Neural progenitor cell (in vitro differentiated cells): Measurements from ENCODE around the gene TRAPPC4.

Experiments used
- EZH2 ChIP-seq: fragments of 200-600 bp; sonication (generic); IDR thresholded peaks from 2 replicates; pipeline ENCODE4 v1.6.1; 2017; ENCODE audit warnings: antibody characterized with exemption, mild to moderate bottlenecking, moderate library complexity
- TF ChIP-seq, protein P1 (sequence below): fragments of 200-600 bp; sonication (generic); IDR thresholded peaks from 2 replicates; pipeline ENCODE4 v1.5.1; 2017; ENCODE audit warnings: antibody characterized with exemption, mild to moderate bottlenecking

DNA sequence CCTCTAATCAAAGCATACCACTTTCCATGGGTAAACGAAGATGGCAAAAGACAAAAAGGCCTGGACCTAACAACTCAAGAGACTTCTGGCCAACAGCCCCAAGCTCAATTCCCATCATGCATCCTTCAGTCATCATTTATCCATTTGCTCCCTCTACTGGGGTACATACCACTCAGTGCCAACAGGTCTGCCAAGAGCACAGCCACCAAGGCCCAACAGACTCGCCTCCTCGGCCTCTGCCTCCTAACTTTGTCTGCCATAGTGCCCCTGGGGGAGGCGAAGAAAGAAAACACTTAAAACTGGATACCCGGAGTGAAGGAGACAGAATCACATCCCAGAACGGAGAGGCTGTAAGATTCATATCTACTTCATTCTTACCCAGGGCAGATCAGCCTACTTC is 37.3 kb downstream of the TRAPPC4 start:
- TF ChIP-seq, protein P1, sequence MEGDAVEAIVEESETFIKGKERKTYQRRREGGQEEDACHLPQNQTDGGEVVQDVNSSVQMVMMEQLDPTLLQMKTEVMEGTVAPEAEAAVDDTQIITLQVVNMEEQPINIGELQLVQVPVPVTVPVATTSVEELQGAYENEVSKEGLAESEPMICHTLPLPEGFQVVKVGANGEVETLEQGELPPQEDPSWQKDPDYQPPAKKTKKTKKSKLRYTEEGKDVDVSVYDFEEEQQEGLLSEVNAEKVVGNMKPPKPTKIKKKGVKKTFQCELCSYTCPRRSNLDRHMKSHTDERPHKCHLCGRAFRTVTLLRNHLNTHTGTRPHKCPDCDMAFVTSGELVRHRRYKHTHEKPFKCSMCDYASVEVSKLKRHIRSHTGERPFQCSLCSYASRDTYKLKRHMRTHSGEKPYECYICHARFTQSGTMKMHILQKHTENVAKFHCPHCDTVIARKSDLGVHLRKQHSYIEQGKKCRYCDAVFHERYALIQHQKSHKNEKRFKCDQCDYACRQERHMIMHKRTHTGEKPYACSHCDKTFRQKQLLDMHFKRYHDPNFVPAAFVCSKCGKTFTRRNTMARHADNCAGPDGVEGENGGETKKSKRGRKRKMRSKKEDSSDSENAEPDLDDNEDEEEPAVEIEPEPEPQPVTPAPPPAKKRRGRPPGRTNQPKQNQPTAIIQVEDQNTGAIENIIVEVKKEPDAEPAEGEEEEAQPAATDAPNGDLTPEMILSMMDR: no peak
- TF ChIP-seq EZH2: no peak
